Stimulated activated CD8-positive, alpha-beta memory T cell treated with anti-CD3 and anti-CD28 coated beads, Interleukin-12 subunit alpha, Interleukin-12 subunit beta, amount 100 ng/mL, for 24 hours (primary cell): ENCODE results near the gene GSTM4.
"Not testable (repeated sequence)": the region's sequence is repeated elsewhere in the genome, so short reads cannot be mapped to it uniquely, and the experiment has no call there.

Experiments used
- DNase-seq: peaks from one replicate; pipeline ENCODE4 v3.0.0-alpha.2; 2020; ENCODE audit errors: extremely low read depth

Gene GSTM4

GRCh38 chr1:109637446-109637845, 18.5 kb upstream of the GSTM4 start:
- DNase-seq = no peak

- DNase-seq = no peak
Observed at GRCh38 chr1:109639063-109639840, 16.6 kb upstream of the GSTM4 start.

- DNase-seq = no peak
Observed at GRCh38 chr1:109639841-109640184, 16.1 kb upstream of the GSTM4 start.

- DNase-seq = peak; percentile 73
Observed at GRCh38 chr1:109640285-109640865, 15.5 kb upstream of the GSTM4 start.

- DNase-seq = no peak
Observed at GRCh38 chr1:109641078-109641740, 14.7 kb upstream of the GSTM4 start.

- no peak for DNase-seq
Observed at GRCh38 chr1:109641861-109642260, 14.0 kb upstream of the GSTM4 start.

GRCh38 chr1:109642626-109643025, 13.3 kb upstream of the GSTM4 start:
- no peak for DNase-seq

GRCh38 chr1:109643385-109644230, 12.3 kb upstream of the GSTM4 start:
- peak; percentile 67 for DNase-seq

GRCh38 chr1:109644670-109645069, 11.2 kb upstream of the GSTM4 start:
- no peak for DNase-seq

- DNase-seq = no peak
Observed at GRCh38 chr1:109649491-109649914, 6.4 kb upstream of the GSTM4 start.

GRCh38 chr1:109650609-109651008, 5.3 kb upstream of the GSTM4 start:
- no peak for DNase-seq

GRCh38 chr1:109652402-109652801, 3.5 kb upstream of the GSTM4 start:
- DNase-seq = no peak

GRCh38 chr1:109653306-109653705, 2.6 kb upstream of the GSTM4 start:
- DNase-seq = no peak

GRCh38 chr1:109654519-109654918, 1.4 kb upstream of the GSTM4 start:
- no peak for DNase-seq

GRCh38 chr1:109657395-109657794, 1.5 kb downstream of the GSTM4 start:
- no peak for DNase-seq

- no peak for DNase-seq
Observed at GRCh38 chr1:109657970-109658369, 2.1 kb downstream of the GSTM4 start.

- DNase-seq = no peak
Observed at GRCh38 chr1:109658533-109659042, 2.7 kb downstream of the GSTM4 start.

GRCh38 chr1:109659145-109659544, 3.2 kb downstream of the GSTM4 start:
- DNase-seq = no peak

GRCh38 chr1:109659997-109660690, 4.2 kb downstream of the GSTM4 start:
- DNase-seq = no peak

- not testable (repeated sequence) for DNase-seq
Observed at GRCh38 chr1:109660691-109661026, 4.8 kb downstream of the GSTM4 start.

- DNase-seq = no peak
Observed at GRCh38 chr1:109661391-109661790, 5.5 kb downstream of the GSTM4 start.
